Measurements from ENCODE around the gene CLDN7.

CLDN7 gene

GRCh38 chr17:7285679-7286078, 23.4 kb upstream of the CLDN7 start:
- no peak for DNase-seq (ENCODE audit: low read depth, low spot score)

GRCh38 chr17:7284911-7285310, 22.6 kb upstream of the CLDN7 start:
- DNase-seq (ENCODE audit: low read depth, low spot score), result no peak

GRCh38 chr17:7283471-7284216, 21.4 kb upstream of the CLDN7 start:
- DNase-seq (ENCODE audit: low read depth, low spot score), result no peak

- no peak for DNase-seq (ENCODE audit: low read depth, low spot score)
These were observed 20.6 kb upstream of the CLDN7 start for GRCh38 chr17:7282752-7283321.

- no peak for DNase-seq (ENCODE audit: low read depth, low spot score)
These were observed 19.9 kb upstream of the CLDN7 start for GRCh38 chr17:7281953-7282751.

GRCh38 chr17:7281074-7281952, 19.0 kb upstream of the CLDN7 start, which contains the start of gene SLC2A4:
SLC2A4 (plus strand) TSS chr17:7281718; CDS start chr17:7281935, 217 bp downstream.
- peak; percentile 96 for DNase-seq (ENCODE audit: low read depth, low spot score)

- DNase-seq (ENCODE audit: low read depth, low spot score), result peak; percentile 89
These were observed 18.3 kb upstream of the CLDN7 start for GRCh38 chr17:7280519-7281073.

- no peak for DNase-seq (ENCODE audit: low read depth, low spot score)
These were observed 17.2 kb upstream of the CLDN7 start for GRCh38 chr17:7279448-7279847.

- no peak for DNase-seq (ENCODE audit: low read depth, low spot score)
These were observed 4.5 kb upstream of the CLDN7 start for GRCh38 chr17:7266784-7267183.

GRCh38 chr17:7263801-7264078, 1.5 kb upstream of the CLDN7 start:
- no peak for DNase-seq (ENCODE audit: low read depth, low spot score)

- DNase-seq (ENCODE audit: low read depth, low spot score), result no peak
These were observed 890 bp upstream of the CLDN7 start for GRCh38 chr17:7262935-7263800.

GRCh38 chr17:7261379-7262191, 693 bp downstream of the CLDN7 start:
- DNase-seq (ENCODE audit: low read depth, low spot score), result no peak

GRCh38 chr17:7260651-7261378, 1.5 kb downstream of the CLDN7 start:
- peak; percentile 34 for DNase-seq (ENCODE audit: low read depth, low spot score)

GRCh38 chr17:7260151-7260550, 2.1 kb downstream of the CLDN7 start:
- no peak for DNase-seq (ENCODE audit: low read depth, low spot score)

GRCh38 chr17:7259555-7259889, 2.8 kb downstream of the CLDN7 start:
- DNase-seq (ENCODE audit: low read depth, low spot score), result no peak

- no peak for DNase-seq (ENCODE audit: low read depth, low spot score)
These were observed 3.3 kb downstream of the CLDN7 start for GRCh38 chr17:7258731-7259554.

GRCh38 chr17:7256766-7257456, 5.4 kb downstream of the CLDN7 start:
- DNase-seq (ENCODE audit: low read depth, low spot score), result no peak

GRCh38 chr17:7254511-7254910, 7.8 kb downstream of the CLDN7 start:
- no peak for DNase-seq (ENCODE audit: low read depth, low spot score)

Measured in astrocyte of the hippocampus (primary cell).